H9 (cell line): Measurements from ENCODE around the gene PDE1A. TPM values are rescaled to one million over a fixed set of nuclear protein-coding genes. Genes with fewer than 3 reads are reported as not detected.
"Not testable (repeated sequence)": the region's sequence is repeated elsewhere in the genome, so short reads cannot be mapped to it uniquely, and the experiment has no call there.

Experiments used
- DNase-seq: peaks from one replicate; pipeline ENCODE4 v3.0.0-alpha.2; 2017
- H2AFZ ChIP-seq: one replicate; pipeline ENCODE4 v1.6.1; 2013; ENCODE audit warnings: mild to moderate bottlenecking, low read length, control low read depth, moderate library complexity
- H2AK5ac ChIP-seq: 2 replicates; pipeline ENCODE4 v1.6.1; 2013; ENCODE audit warnings: low read length, control low read depth, mixed read lengths; ENCODE audit not compliant: insufficient read length
- H2BK120ac ChIP-seq: one replicate; pipeline ENCODE4 v1.6.1; 2013; ENCODE audit warnings: low read depth, mild to moderate bottlenecking, low read length, control low read depth, inconsistent platforms; ENCODE audit not compliant: poor library complexity, severe bottlenecking
- H2BK12ac ChIP-seq: 2 replicates; pipeline ENCODE4 v1.6.1; 2013; ENCODE audit warnings: low read length, control low read depth, mixed read lengths, low read depth; ENCODE audit not compliant: insufficient read length
- H2BK15ac ChIP-seq: 2 replicates; pipeline ENCODE4 v1.6.1; 2013; ENCODE audit warnings: low read depth, low read length, control low read depth
- H2BK20ac ChIP-seq: one replicate; pipeline ENCODE4 v1.6.1; 2013; ENCODE audit warnings: low read depth, mild to moderate bottlenecking, low read length, control low read depth, inconsistent platforms; ENCODE audit not compliant: poor library complexity, severe bottlenecking
- H2BK5ac ChIP-seq: 2 replicates; pipeline ENCODE4 v1.6.1; 2013; ENCODE audit warnings: low read length, control low read depth, mixed read lengths; ENCODE audit not compliant: insufficient read length
- H3K14ac ChIP-seq: 2 replicates; pipeline ENCODE4 v1.6.1; 2013; ENCODE audit warnings: low read length, control low read depth; ENCODE audit not compliant: insufficient read depth
- H3K18ac ChIP-seq: 2 replicates; pipeline ENCODE4 v1.6.1; 2013; ENCODE audit warnings: low read depth, mild to moderate bottlenecking, mixed read lengths, low read length, control low read depth; ENCODE audit not compliant: insufficient read length
- H3K23ac ChIP-seq: 2 replicates; pipeline ENCODE4 v1.6.1; 2013; ENCODE audit warnings: low read length, control low read depth, mixed read lengths, low read depth; ENCODE audit not compliant: insufficient read length
- H3K23me2 ChIP-seq: 2 replicates; pipeline ENCODE4 v1.6.1; 2013; ENCODE audit warnings: low read depth, mild to moderate bottlenecking, mixed read lengths, low read length, control low read depth; ENCODE audit not compliant: insufficient read length, poor library complexity, severe bottlenecking
- H3K27ac ChIP-seq: 2 replicates; pipeline ENCODE4 v1.5.1; 2013; ENCODE audit warnings: low read length, control low read depth, mixed read lengths, low read depth; ENCODE audit not compliant: insufficient read length
- H3K27me3 ChIP-seq: 2 replicates; pipeline ENCODE4 v1.6.1; 2013; ENCODE audit warnings: low read length, control low read depth, inconsistent platforms; ENCODE audit not compliant: insufficient read depth
- H3K4ac ChIP-seq: 2 replicates; pipeline ENCODE4 v1.6.1; 2013; ENCODE audit warnings: low read depth, mild to moderate bottlenecking, control low read depth, inconsistent platforms, low read length, moderate library complexity
- H3K4me1 ChIP-seq: 2 replicates; pipeline ENCODE4 v1.6.1; 2013; ENCODE audit warnings: low read length, control low read depth, inconsistent platforms; ENCODE audit not compliant: insufficient read depth
- H3K4me2 ChIP-seq: 2 replicates; pipeline ENCODE4 v1.6.1; 2013; ENCODE audit warnings: low read length, control low read depth, mixed read lengths; ENCODE audit not compliant: insufficient read length, insufficient read depth
- H3K56ac ChIP-seq: 2 replicates; pipeline ENCODE4 v1.6.1; 2013; ENCODE audit warnings: low read depth, mild to moderate bottlenecking, mixed read lengths, low read length, control low read depth; ENCODE audit not compliant: insufficient read length
- H3K79me1 ChIP-seq: 2 replicates; pipeline ENCODE4 v1.6.1; 2013; ENCODE audit warnings: low read depth, mild to moderate bottlenecking, moderate library complexity, low read length, control low read depth, inconsistent platforms; ENCODE audit not compliant: insufficient read depth, poor library complexity, severe bottlenecking
- H3K79me2 ChIP-seq: 2 replicates; pipeline ENCODE4 v1.6.1; 2013; ENCODE audit warnings: low read length, control low read depth, inconsistent platforms; ENCODE audit not compliant: insufficient read depth
- H3K9ac ChIP-seq: 2 replicates; pipeline ENCODE4 v1.6.1; 2013; ENCODE audit warnings: low read length, control low read depth, mixed read lengths; ENCODE audit not compliant: insufficient read length; ENCODE audit errors: extremely low read depth
- H3K9me3 ChIP-seq: one replicate; pipeline ENCODE4 v1.6.1; 2013; ENCODE audit warnings: low read depth, low read length, inconsistent platforms; ENCODE audit not compliant: control insufficient read depth
- H3T11ph ChIP-seq: one replicate; pipeline ENCODE4 v1.6.1; 2013; ENCODE audit warnings: mild to moderate bottlenecking, low read length, control low read depth, inconsistent platforms
- H4K20me1 ChIP-seq: one replicate; pipeline ENCODE4 v1.6.1; 2013; ENCODE audit not compliant: control insufficient read depth, insufficient read length, insufficient read depth
- H4K5ac ChIP-seq: 2 replicates; pipeline ENCODE4 v1.6.1; 2013; ENCODE audit warnings: low read depth, mild to moderate bottlenecking, mixed read lengths, low read length, control low read depth; ENCODE audit not compliant: insufficient read length
- H4K8ac ChIP-seq: replicated peaks from 2 replicates; pipeline ENCODE4 v1.6.1; 2013; ENCODE audit warnings: low read length, control low read depth, mixed read lengths, low read depth; ENCODE audit not compliant: insufficient read length
- H4K91ac ChIP-seq: 2 replicates; pipeline ENCODE4 v1.6.1; 2013; ENCODE audit warnings: low read depth, mild to moderate bottlenecking, moderate library complexity, mixed read lengths, low read length, control low read depth; ENCODE audit not compliant: insufficient read length
- H3K27ac Mint-ChIP-seq, 3 experiments: 2 replicates in 2 of 3; 3 replicates in 1 of 3; pipeline ENCODE4 v1.8.0; 2020 to 2021; ENCODE audit warnings: mixed read lengths in 3 of 3, mild to moderate bottlenecking in 1 of 3, moderate library complexity in 1 of 3
- H3K27me3 Mint-ChIP-seq: 2 replicates; pipeline ENCODE4 v1.8.0; 2021; ENCODE audit warnings: low read depth, mild to moderate bottlenecking, moderate library complexity, mixed read lengths
- H3K36me3 Mint-ChIP-seq, 3 experiments: 2 replicates in 2 of 3; 3 replicates in 1 of 3; pipeline ENCODE4 v1.8.0; 2020 to 2021; ENCODE audit warnings: low read depth in 3 of 3, mixed read lengths in 3 of 3; ENCODE audit not compliant: insufficient read depth in 1 of 3
- H3K4me1 Mint-ChIP-seq, 2 experiments: 2 replicates each; pipeline ENCODE4 v1.8.0; 2020; ENCODE audit warnings: mixed read lengths in 2 of 2
- H3K4me3 Mint-ChIP-seq, 2 experiments: 2 replicates in 1 of 2; 3 replicates in 1 of 2; pipeline ENCODE4 v1.8.0; 2020 to 2021; ENCODE audit warnings: mild to moderate bottlenecking in 2 of 2, mixed read lengths in 2 of 2, moderate library complexity in 1 of 2
- H3K9me3 Mint-ChIP-seq, 2 experiments: 2 replicates in 1 of 2; 3 replicates in 1 of 2; pipeline ENCODE4 v1.8.0; 2020; ENCODE audit warnings: mild to moderate bottlenecking in 2 of 2, mixed read lengths in 2 of 2, moderate library complexity in 1 of 2
- WGBS: extraction: QIAGEN DNeasy Blood & Tissue Kit; methylation state at CpG from one replicate; pipeline ENCODE4 v1.1.7; 2013; ENCODE audit warnings: missing lambda C conversion rate, low lambda C conversion rate, mixed read lengths; ENCODE audit not compliant: insufficient read length; ENCODE audit errors: extremely low coverage; 5-methylcytosine and 5-hydroxymethylcytosine counted together
- total RNA-seq: library from RNA; stranded (reverse); gene quantifications from 2 replicates; pipeline ENCODE4 v1.2.1, GENCODE V29; 2021
- TF ChIP-seq, protein P1 (sequence below): fragments of 200-600 bp; sonication (generic); conservative IDR thresholded peaks from 3 replicates; pipeline ENCODE4 v1.8.0; 2021; ENCODE audit warnings: antibody characterized with exemption, mild to moderate bottlenecking

PDE1A gene
- total RNA-seq, 1 experiment from 2014 or later = 0.11 TPM

DNA sequence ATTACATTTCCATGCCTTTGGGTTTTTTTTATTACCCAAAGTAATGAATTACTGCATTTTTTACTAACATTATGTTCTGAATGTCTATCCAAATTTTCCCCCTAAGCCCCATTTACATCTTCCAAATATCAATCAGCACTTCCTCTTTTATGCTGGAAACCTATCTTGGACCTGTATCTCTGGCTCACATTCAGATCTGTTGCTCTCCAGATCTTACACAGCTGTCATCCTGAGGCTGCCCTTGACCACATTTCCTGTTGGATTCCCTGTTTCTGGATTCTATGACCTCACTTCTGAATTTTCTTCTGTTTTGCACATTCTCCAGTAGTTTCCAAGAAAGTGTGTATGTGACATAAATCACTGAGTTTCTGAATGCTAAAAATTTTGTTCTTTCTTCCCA lies 146.7 kb downstream of the PDE1A start:
- Histone ChIP-seq H3K56ac (no peak overlapping the region), H3K9me3 (no peaks in the 10 kb centered on the region), H2BK20ac (no peak overlapping the region), H3K23ac (no peak overlapping the region), H4K8ac (no peak overlapping the region), H3K4ac (no peak overlapping the region), H2AK5ac (no peak overlapping the region), H3K4me2 (no peak overlapping the region), H3K18ac (no peak overlapping the region), H3K4me1 (no peaks in the 10 kb centered on the region), H2BK5ac (no peak overlapping the region), H3K79me2 (no peaks in the 10 kb centered on the region), H4K91ac (no peak overlapping the region), H2BK120ac (no peak overlapping the region), H3K9ac (no peak overlapping the region), H2AFZ (no peak overlapping the region), H3K27ac (no peak overlapping the region), H3K23me2 (no peaks in the 10 kb centered on the region), H3K14ac (no peak overlapping the region), H2BK15ac (no peak overlapping the region), H4K5ac (no peak overlapping the region), H3K27me3 (no peaks in the 10 kb centered on the region), H3T11ph (no peak overlapping the region), H3K79me1 (no peaks in the 10 kb centered on the region), H2BK12ac (no peak overlapping the region), H4K20me1 (no peaks in the 10 kb centered on the region)
- peaks cover 2% of the 10 kb centered on the region; the same call in 1 of the 2 replicates for H3K27me3 Mint-ChIP-seq
- TF ChIP-seq, protein P1, sequence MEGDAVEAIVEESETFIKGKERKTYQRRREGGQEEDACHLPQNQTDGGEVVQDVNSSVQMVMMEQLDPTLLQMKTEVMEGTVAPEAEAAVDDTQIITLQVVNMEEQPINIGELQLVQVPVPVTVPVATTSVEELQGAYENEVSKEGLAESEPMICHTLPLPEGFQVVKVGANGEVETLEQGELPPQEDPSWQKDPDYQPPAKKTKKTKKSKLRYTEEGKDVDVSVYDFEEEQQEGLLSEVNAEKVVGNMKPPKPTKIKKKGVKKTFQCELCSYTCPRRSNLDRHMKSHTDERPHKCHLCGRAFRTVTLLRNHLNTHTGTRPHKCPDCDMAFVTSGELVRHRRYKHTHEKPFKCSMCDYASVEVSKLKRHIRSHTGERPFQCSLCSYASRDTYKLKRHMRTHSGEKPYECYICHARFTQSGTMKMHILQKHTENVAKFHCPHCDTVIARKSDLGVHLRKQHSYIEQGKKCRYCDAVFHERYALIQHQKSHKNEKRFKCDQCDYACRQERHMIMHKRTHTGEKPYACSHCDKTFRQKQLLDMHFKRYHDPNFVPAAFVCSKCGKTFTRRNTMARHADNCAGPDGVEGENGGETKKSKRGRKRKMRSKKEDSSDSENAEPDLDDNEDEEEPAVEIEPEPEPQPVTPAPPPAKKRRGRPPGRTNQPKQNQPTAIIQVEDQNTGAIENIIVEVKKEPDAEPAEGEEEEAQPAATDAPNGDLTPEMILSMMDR = no peak
- no peaks in the 10 kb centered on the region for H3K4me1 Mint-ChIP-seq
- DNase-seq = no peak
- no peak overlapping the region for H3K4me3 Mint-ChIP-seq
- H3K27ac Mint-ChIP-seq = no peak overlapping the region
- H3K36me3 Mint-ChIP-seq = peaks cover 7 to 13% (median 11%) of the 10 kb centered on the region in 3 experiments; a peak in 5 of 7 replicates
- H3K9me3 Mint-ChIP-seq = peaks cover 13 to 17% of the 10 kb centered on the region in 2 experiments

DNA sequence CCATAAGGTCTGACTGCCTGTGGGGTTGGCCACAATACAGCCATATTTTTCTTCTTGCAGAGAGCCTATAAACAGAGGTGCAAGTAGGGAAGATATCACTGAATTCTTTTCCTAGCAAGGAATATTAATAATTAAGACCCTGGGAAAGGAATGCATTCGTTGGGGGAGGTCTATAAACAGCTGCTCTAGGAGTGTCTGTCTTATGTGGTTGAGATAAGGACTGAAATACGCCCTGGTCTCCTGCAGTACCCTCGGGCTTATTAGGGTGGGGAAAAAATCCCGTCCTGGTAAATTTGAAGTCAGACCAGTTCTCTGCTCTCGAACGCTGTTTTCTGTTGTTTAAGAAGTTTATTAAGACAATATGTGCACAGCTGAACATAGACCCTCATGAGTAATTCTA lies 150.2 kb downstream of the PDE1A start:
- H3K4ac ChIP-seq, H2BK15ac ChIP-seq, H4K91ac ChIP-seq, H3K27me3 ChIP-seq, H3K9me3 ChIP-seq, H3K18ac ChIP-seq, H3K27ac ChIP-seq, H3K56ac ChIP-seq, H3K4me1 Mint-ChIP-seq, H2BK20ac ChIP-seq, H2BK12ac ChIP-seq, H4K20me1 ChIP-seq, H3K4me2 ChIP-seq, H2AK5ac ChIP-seq, H3K27ac Mint-ChIP-seq, H2BK120ac ChIP-seq, H3K79me1 ChIP-seq, H3K23me2 ChIP-seq, H3K14ac ChIP-seq, H3T11ph ChIP-seq, H2BK5ac ChIP-seq, DNase-seq, H4K8ac ChIP-seq, H3K23ac ChIP-seq, H3K79me2 ChIP-seq, H4K5ac ChIP-seq, H3K4me1 ChIP-seq, H3K9ac ChIP-seq, H3K4me3 Mint-ChIP-seq, H2AFZ ChIP-seq, H3K27me3 Mint-ChIP-seq: not testable (repeated sequence)
- Mint-ChIP-seq H3K36me3 (peaks cover 7 to 13% (median 11%) of the 10 kb centered on the region in 3 experiments; a peak in 5 of 7 replicates), H3K9me3 (peaks cover 13 to 17% of the 10 kb centered on the region in 2 experiments)
- WGBS = no CpG with 5 or more reads among the region's 6 CpGs
